Urinary bladder (tissue), 4 donors: ENCODE measurements around the gene ARHGEF16. TPM values are rescaled to one million over a fixed set of nuclear protein-coding genes. Genes with fewer than 3 reads are reported as not detected.

Experiments used
- DNase-seq: peaks from one replicate; pipeline ENCODE4 v3.0.0-alpha.2; 2015; ENCODE audit errors: extremely low spot score
- H3K27ac ChIP-seq: one replicate; pipeline ENCODE4 v1.5.1; 2013; ENCODE audit warnings: low read depth, mild to moderate bottlenecking, moderate library complexity
- H3K36me3 ChIP-seq: one replicate; pipeline ENCODE4 v1.6.1; 2013; ENCODE audit warnings: mild to moderate bottlenecking, moderate library complexity; ENCODE audit not compliant: insufficient read depth
- H3K4me1 ChIP-seq: one replicate; pipeline ENCODE4 v1.6.1; 2013; ENCODE audit warnings: mild to moderate bottlenecking, moderate library complexity; ENCODE audit not compliant: insufficient read depth
- H3K4me3 ChIP-seq: one replicate; pipeline ENCODE4 v1.5.1; 2013; ENCODE audit warnings: low read depth, low read length
- WGBS: extraction: QIAGEN DNeasy Blood & Tissue Kit; methylation state at CpG from one replicate; pipeline ENCODE4 v1.1.7; 2013; 5-methylcytosine and 5-hydroxymethylcytosine counted together
- polyA plus RNA-seq: library from polyadenylated mRNA; stranded (reverse); fragments of 200-250 nt; gene quantifications from one replicate; pipeline ENCODE4 v1.2.3, GENCODE V29; 2013
- total RNA-seq: library from RNA; depleted of rRNA; stranded (reverse); fragments of >200 nt; gene quantifications from one replicate; pipeline ENCODE4 v1.2.3, GENCODE V29; 2014
- donor health status: healthy with polysubstance abuse.
- donor health status: healthy.

The ARHGEF16 gene
- total and polyA plus RNA-seq, 2 donors, result 3.3 to 4.2 TPM

- H3K36me3 ChIP-seq, result peaks cover 2% of the 10 kb centered on the region
- WGBS, result 93% methylated on average over 4 of the region's 4 CpGs
- DNase-seq, result no peak
Measured at GRCh38 chr1:3488432-3488831, 34.0 kb downstream of the ARHGEF16 start.

GRCh38 chr1:3490046-3490745, 35.7 kb downstream of the ARHGEF16 start:
- peaks cover 2% of the 10 kb centered on the region for H3K36me3 ChIP-seq
- H3K27ac ChIP-seq, result no peak overlapping the region
- no peak for DNase-seq
- no peaks in the 10 kb centered on the region for H3K4me1 ChIP-seq
- no peak overlapping the region for H3K4me3 ChIP-seq
- WGBS, result 95% methylated on average over 23 of the region's 23 CpGs

More at GRCh38 chr1:3488432-3488831, 34.0 kb downstream of the ARHGEF16 start:
- no peak overlapping the region for H3K27ac ChIP-seq
- H3K4me3 ChIP-seq, result no peak overlapping the region
- H3K4me1 ChIP-seq, result no peaks in the 10 kb centered on the region

- DNase-seq, result no peak
- Histone ChIP-seq H3K4me1 (no peaks in the 10 kb centered on the region), H3K36me3 (peaks cover 2% of the 10 kb centered on the region), H3K27ac (no peak overlapping the region), H3K4me3 (no peak overlapping the region)
- WGBS, result 35% methylated on average over 41 of the region's 41 CpGs
Measured at GRCh38 chr1:3491291-3492246, 37.1 kb downstream of the ARHGEF16 start.

GRCh38 chr1:3492545-3493246, 38.2 kb downstream of the ARHGEF16 start:
- Histone ChIP-seq H3K4me3 (no peak overlapping the region), H3K4me1 (no peaks in the 10 kb centered on the region), H3K27ac (no peak overlapping the region), H3K36me3 (peaks cover 2% of the 10 kb centered on the region)
- DNase-seq, result no peak
- WGBS, result 84% methylated on average over 17 of the region's 17 CpGs

GRCh38 chr1:3494321-3495308, 40.1 kb downstream of the ARHGEF16 start:
- Histone ChIP-seq H3K36me3 (peaks cover 2% of the 10 kb centered on the region), H3K4me3 (no peak overlapping the region)
- whole genome bisulfite sequencing, result 82% methylated on average over 34 of the region's 34 CpGs

GRCh38 chr1:3495776-3496745, 41.6 kb downstream of the ARHGEF16 start:
- DNase-seq, result no peak
- Histone ChIP-seq H3K4me3 (no peak overlapping the region), H3K27ac (no peak overlapping the region), H3K36me3 (no peaks in the 10 kb centered on the region), H3K4me1 (no peaks in the 10 kb centered on the region)
- WGBS, result 85% methylated on average over 36 of the region's 36 CpGs

More at GRCh38 chr1:3494321-3495308, 40.1 kb downstream of the ARHGEF16 start:
- no peak overlapping the region for H3K27ac ChIP-seq
- no peaks in the 10 kb centered on the region for H3K4me1 ChIP-seq
- no peak for DNase-seq

- no peaks in the 10 kb centered on the region for H3K36me3 ChIP-seq
- WGBS, result 94% methylated on average over 20 of the region's 20 CpGs
- DNase-seq, result no peak
- no peak overlapping the region for H3K4me3 ChIP-seq
- H3K4me1 ChIP-seq, result no peaks in the 10 kb centered on the region
- no peak overlapping the region for H3K27ac ChIP-seq
Measured at GRCh38 chr1:3496916-3497315, 42.5 kb downstream of the ARHGEF16 start.

GRCh38 chr1:3497521-3497920, 43.1 kb downstream of the ARHGEF16 start:
- Histone ChIP-seq H3K36me3 (no peaks in the 10 kb centered on the region), H3K27ac (no peak overlapping the region), H3K4me3 (no peak overlapping the region), H3K4me1 (no peaks in the 10 kb centered on the region)
- 77% methylated on average over 19 of the region's 19 CpGs for WGBS
- DNase-seq, result no peak

GRCh38 chr1:3498246-3498930, 43.9 kb downstream of the ARHGEF16 start:
- 88% methylated on average over 26 of the region's 26 CpGs for WGBS
- no peak overlapping the region for H3K27ac ChIP-seq
- no peaks in the 10 kb centered on the region for H3K4me1 ChIP-seq
- no peak for DNase-seq
- no peaks in the 10 kb centered on the region for H3K36me3 ChIP-seq
- no peak overlapping the region for H3K4me3 ChIP-seq

GRCh38 chr1:3498986-3499385, 44.5 kb downstream of the ARHGEF16 start:
- no peaks in the 10 kb centered on the region for H3K36me3 ChIP-seq
- DNase-seq, result no peak
- 88% methylated on average over 8 of the region's 8 CpGs for WGBS
- H3K4me1 ChIP-seq, result no peaks in the 10 kb centered on the region
- no peak overlapping the region for H3K27ac ChIP-seq
- H3K4me3 ChIP-seq, result no peak overlapping the region

GRCh38 chr1:3499611-3500010, 45.1 kb downstream of the ARHGEF16 start:
- no peaks in the 10 kb centered on the region for H3K4me1 ChIP-seq
- 96% methylated on average over 22 of the region's 22 CpGs for WGBS
- H3K4me3 ChIP-seq, result no peak overlapping the region
- no peak for DNase-seq
- no peak overlapping the region for H3K27ac ChIP-seq
- no peaks in the 10 kb centered on the region for H3K36me3 ChIP-seq
